Keratinocyte (primary cell): ENCODE results near the gene ITGAV.

Experiments
- EZH2 ChIP-seq: IDR thresholded peaks from one replicate; pipeline ENCODE4 v1.6.1; 2012; ENCODE audit warnings: inconsistent platforms, mild to moderate bottlenecking, low read length, moderate library complexity
- TF ChIP-seq, protein P1 (sequence below), 3 experiments: IDR thresholded peaks in 1 of 3; conservative IDR thresholded peaks in 1 of 3; optimal IDR thresholded peaks in 1 of 3; 2 replicates in 2 of 3; 3 replicates in 1 of 3; pipeline versions ENCODE3 to v1.5.1; 2011; ENCODE audit warnings: low read length in 3 of 3, mild to moderate bottlenecking in 3 of 3, moderate library complexity in 2 of 3, control low read depth in 1 of 3, inconsistent platforms in 1 of 3; ENCODE audit not compliant: insufficient read depth in 2 of 3; ENCODE audit errors: extremely low read depth in 1 of 3

DNA sequence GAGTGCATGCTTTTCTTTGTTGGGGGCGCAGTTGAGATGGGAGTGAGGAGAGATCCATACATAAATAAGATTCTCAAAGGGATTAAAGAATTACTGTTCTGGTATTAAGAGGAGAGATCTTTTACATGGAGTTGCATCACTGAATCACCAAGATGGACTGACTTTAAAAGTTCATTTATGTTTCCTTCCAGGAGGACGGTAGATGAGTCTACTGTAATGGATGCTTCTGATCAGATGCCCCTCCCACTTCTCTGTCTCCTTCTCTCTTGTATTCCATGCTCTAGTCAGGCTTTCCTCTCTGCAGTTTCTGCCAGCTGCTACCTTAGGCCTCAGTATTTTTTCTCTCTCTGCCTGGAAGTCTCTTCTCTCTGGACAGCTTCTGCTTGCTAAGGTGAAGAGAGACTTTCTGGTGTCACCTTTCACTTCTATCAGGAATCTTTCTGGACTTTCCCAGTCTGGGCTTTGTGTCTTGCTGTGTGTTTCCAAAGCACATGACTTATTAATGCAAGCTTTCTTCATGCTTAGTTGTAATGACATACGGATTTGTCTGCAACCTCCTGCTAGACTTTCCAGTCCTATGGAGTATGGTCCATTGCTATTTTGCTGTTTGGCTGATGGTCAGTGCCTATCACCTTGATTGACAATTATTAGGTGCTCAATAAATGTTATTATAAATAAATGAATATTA lies 127.6 kb downstream of the ITGAV start:
- TF ChIP-seq, protein P1, sequence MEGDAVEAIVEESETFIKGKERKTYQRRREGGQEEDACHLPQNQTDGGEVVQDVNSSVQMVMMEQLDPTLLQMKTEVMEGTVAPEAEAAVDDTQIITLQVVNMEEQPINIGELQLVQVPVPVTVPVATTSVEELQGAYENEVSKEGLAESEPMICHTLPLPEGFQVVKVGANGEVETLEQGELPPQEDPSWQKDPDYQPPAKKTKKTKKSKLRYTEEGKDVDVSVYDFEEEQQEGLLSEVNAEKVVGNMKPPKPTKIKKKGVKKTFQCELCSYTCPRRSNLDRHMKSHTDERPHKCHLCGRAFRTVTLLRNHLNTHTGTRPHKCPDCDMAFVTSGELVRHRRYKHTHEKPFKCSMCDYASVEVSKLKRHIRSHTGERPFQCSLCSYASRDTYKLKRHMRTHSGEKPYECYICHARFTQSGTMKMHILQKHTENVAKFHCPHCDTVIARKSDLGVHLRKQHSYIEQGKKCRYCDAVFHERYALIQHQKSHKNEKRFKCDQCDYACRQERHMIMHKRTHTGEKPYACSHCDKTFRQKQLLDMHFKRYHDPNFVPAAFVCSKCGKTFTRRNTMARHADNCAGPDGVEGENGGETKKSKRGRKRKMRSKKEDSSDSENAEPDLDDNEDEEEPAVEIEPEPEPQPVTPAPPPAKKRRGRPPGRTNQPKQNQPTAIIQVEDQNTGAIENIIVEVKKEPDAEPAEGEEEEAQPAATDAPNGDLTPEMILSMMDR (optimal IDR thresholded peaks at IDR 0.05 in 1 of 3, IDR thresholded peaks at IDR 0.05 in 1 of 3, conservative IDR thresholded peaks at IDR 0.05 in 1 of 3; ENCODE audit: extremely low read depth in 1 of 3, insufficient read depth in 2 of 3, low read length in 3 of 3) = no peak
- TF ChIP-seq EZH2 = no peak
